ENCODE results near the gene TMA7B.
"Not testable (repeated sequence)": the region's sequence is repeated elsewhere in the genome, so short reads cannot be mapped to it uniquely, and the experiment has no call there.

The TMA7B gene

GRCh38 chr22:39985383-39986035, 25.3 kb downstream of the TMA7B start:
- FAIRE-seq: no peak

- no peak for FAIRE-seq
These were observed 28.4 kb downstream of the TMA7B start for GRCh38 chr22:39988386-39989114.

GRCh38 chr22:39989633-39990032, 29.4 kb downstream of the TMA7B start:
- FAIRE-seq: no peak

GRCh38 chr22:39990686-39991085, 30.5 kb downstream of the TMA7B start:
- FAIRE-seq: no peak

GRCh38 chr22:39991159-39991860, 31.1 kb downstream of the TMA7B start:
- no peak for FAIRE-seq

GRCh38 chr22:39992088-39992826, 32.1 kb downstream of the TMA7B start:
- no peak for FAIRE-seq

GRCh38 chr22:39992894-39993293, 32.7 kb downstream of the TMA7B start:
- FAIRE-seq: not testable (repeated sequence)

- FAIRE-seq: no peak
These were observed 33.9 kb downstream of the TMA7B start for GRCh38 chr22:39994041-39994565.

- FAIRE-seq: no peak
These were observed 34.6 kb downstream of the TMA7B start, which contains the start of gene FAM83F for GRCh38 chr22:39994566-39995392. TSS of gene FAM83F (plus strand) at chr22:39994954. CDS start at chr22:39995043, 89 bp downstream.

- FAIRE-seq: no peak
These were observed 35.4 kb downstream of the TMA7B start for GRCh38 chr22:39995393-39996252.

- no peak for FAIRE-seq
These were observed 36.5 kb downstream of the TMA7B start for GRCh38 chr22:39996732-39997131.

- FAIRE-seq: no peak
These were observed 37.2 kb downstream of the TMA7B start for GRCh38 chr22:39997421-39997820.

GRCh38 chr22:39997939-39998726, 37.9 kb downstream of the TMA7B start:
- FAIRE-seq: no peak

GRCh38 chr22:39999144-39999757, 39.1 kb downstream of the TMA7B start:
- FAIRE-seq: no peak

GRCh38 chr22:40000171-40000570, 40.0 kb downstream of the TMA7B start:
- no peak for FAIRE-seq

GRCh38 chr22:40001106-40001505, 40.9 kb downstream of the TMA7B start:
- no peak for FAIRE-seq

- no peak for FAIRE-seq
These were observed 41.8 kb downstream of the TMA7B start for GRCh38 chr22:40001800-40002577.

GRCh38 chr22:40002935-40003715, 42.9 kb downstream of the TMA7B start:
- no peak for FAIRE-seq

Data from A204.1 (cell line).